HUES48 (cell line): ENCODE results near the gene ALG8.

Experiments
- H3K27ac ChIP-seq: one replicate; pipeline ENCODE4 v1.7.0; 2013; ENCODE audit warnings: low read depth, low read length, inconsistent platforms
- H3K27me3 ChIP-seq: 2 replicates; pipeline ENCODE4 v1.6.1; 2013; ENCODE audit warnings: mild to moderate bottlenecking, low read length; ENCODE audit not compliant: control insufficient read depth, insufficient read depth
- H3K36me3 ChIP-seq: 2 replicates; pipeline ENCODE4 v1.6.1; 2013; ENCODE audit warnings: low read length; ENCODE audit not compliant: control insufficient read depth, insufficient read depth
- H3K4me1 ChIP-seq: 2 replicates; pipeline ENCODE4 v1.6.1; 2013; ENCODE audit warnings: mild to moderate bottlenecking, low read length; ENCODE audit not compliant: control insufficient read depth, insufficient read depth
- H3K4me3 ChIP-seq: 2 replicates; pipeline ENCODE4 v1.5.1; 2013; ENCODE audit warnings: mild to moderate bottlenecking, low read depth, low read length
- H3K9ac ChIP-seq: 2 replicates; pipeline ENCODE4 v1.6.1; 2013; ENCODE audit warnings: mild to moderate bottlenecking, low read depth, low read length, moderate library complexity
- H3K9me3 ChIP-seq: 2 replicates; pipeline ENCODE4 v1.6.1; 2013; ENCODE audit warnings: low read length; ENCODE audit not compliant: control insufficient read depth, insufficient read depth

The ALG8 gene

DNA sequence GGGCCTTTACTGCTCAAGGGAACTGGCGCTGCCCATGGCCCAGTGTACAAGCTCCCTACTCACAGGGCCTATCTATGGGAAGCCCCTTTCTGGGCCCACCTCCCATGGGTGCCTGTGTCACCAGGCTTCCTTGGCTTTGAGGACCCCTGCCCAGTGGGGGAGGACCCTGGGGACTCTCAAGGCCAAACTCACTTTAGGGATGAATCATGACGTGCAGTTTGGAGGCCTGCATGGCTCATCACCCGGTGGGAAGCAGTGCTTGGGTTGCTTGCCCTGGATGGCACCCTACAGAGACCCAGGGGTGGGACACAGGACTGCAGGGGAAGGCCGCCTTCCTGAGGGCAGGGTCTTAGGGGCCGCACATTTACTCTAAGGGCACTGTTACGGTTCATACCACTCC, 32.5 kb upstream of the ALG8 start:
- H3K27me3 ChIP-seq = no peaks in the 10 kb centered on the region
- H3K9ac ChIP-seq = no peak overlapping the region
- H3K4me3 ChIP-seq = no peak overlapping the region
- H3K36me3 ChIP-seq = no peaks in the 10 kb centered on the region
- H3K4me1 ChIP-seq = no peaks in the 10 kb centered on the region
- no peak overlapping the region for H3K27ac ChIP-seq
- H3K9me3 ChIP-seq = no peaks in the 10 kb centered on the region

- H3K27ac ChIP-seq = no peak overlapping the region
- no peak overlapping the region for H3K9ac ChIP-seq
- H3K36me3 ChIP-seq = no peaks in the 10 kb centered on the region
- H3K4me3 ChIP-seq = no peak overlapping the region
- H3K9me3 ChIP-seq = no peaks in the 10 kb centered on the region
- no peaks in the 10 kb centered on the region for H3K4me1 ChIP-seq
- no peaks in the 10 kb centered on the region for H3K27me3 ChIP-seq
Measured at GRCh38 chr11:78170874-78171549, 31.6 kb upstream of the ALG8 start.

DNA sequence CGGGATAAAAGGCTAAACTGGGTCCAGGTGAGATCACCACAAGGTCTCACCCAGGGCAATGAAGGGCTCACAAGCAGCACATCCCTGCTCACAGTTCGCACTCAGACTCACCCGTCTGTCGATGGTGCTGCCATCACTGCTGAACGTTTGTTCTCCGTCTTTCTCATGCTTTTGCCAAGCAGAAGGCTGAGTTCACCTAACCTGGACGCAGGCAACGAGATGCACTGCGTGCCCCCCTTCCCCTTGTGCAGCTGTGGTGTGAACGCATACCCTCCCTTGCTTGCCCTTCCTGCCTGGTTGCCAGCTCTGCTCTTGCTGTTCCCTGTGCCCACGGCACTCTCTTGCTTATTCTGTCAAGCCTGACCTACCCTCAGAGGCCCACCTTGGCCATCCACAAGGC, 31.0 kb upstream of the ALG8 start:
- Histone ChIP-seq H3K4me1 (no peaks in the 10 kb centered on the region), H3K36me3 (no peaks in the 10 kb centered on the region), H3K9ac (no peak overlapping the region), H3K27me3 (no peaks in the 10 kb centered on the region), H3K9me3 (no peaks in the 10 kb centered on the region), H3K27ac (no peak overlapping the region), H3K4me3 (no peak overlapping the region)

DNA sequence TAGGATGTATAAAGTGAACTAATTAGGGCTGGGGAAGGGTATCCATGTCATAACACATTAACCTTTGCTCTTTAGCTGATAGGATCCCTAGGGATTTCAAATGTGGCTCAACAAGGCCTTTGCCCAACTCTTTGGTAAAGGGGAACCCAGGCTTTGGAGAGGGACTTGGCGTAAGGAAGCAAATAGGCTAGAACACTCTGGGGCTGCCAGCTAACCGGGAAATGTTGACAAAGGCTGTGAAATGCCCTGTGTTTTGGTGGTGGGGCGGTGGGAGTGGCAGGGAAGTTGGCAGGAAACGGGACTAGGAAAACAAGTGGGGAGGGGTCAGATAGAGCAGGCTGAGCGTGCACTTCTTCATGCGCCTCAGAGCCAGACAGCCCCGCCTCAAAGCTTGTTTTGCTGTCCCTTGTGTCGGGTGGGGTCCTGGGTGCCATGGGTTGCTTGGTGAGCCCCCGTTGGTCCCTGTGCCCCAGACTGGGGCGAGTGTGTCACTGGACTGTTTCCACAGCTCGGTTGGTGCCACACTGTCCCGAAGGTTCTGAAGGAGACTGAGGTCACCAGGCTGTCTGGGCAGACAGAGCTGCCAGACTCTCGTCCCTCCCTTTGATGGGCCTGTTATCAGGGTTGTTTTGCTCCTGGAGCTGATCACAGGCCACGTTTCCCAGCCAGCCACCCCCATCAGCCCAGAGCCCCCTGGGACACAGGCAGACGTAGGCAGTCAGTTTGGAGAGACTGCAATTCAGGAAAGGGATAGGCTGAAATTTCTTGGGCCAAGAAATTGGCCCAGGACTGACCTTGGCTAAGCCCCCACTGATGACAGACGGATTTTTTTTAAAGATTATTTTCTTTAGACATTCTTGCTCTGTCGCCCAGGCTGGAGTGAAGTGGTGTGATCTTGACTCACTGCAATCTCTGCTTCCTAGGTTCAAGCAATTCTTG, 29.4 kb upstream of the ALG8 start:
- Histone ChIP-seq H3K4me1 (no peaks in the 10 kb centered on the region), H3K27me3 (no peaks in the 10 kb centered on the region), H3K36me3 (no peaks in the 10 kb centered on the region), H3K9ac (no peak overlapping the region), H3K4me3 (no peak overlapping the region), H3K27ac (no peak overlapping the region), H3K9me3 (no peaks in the 10 kb centered on the region)

DNA sequence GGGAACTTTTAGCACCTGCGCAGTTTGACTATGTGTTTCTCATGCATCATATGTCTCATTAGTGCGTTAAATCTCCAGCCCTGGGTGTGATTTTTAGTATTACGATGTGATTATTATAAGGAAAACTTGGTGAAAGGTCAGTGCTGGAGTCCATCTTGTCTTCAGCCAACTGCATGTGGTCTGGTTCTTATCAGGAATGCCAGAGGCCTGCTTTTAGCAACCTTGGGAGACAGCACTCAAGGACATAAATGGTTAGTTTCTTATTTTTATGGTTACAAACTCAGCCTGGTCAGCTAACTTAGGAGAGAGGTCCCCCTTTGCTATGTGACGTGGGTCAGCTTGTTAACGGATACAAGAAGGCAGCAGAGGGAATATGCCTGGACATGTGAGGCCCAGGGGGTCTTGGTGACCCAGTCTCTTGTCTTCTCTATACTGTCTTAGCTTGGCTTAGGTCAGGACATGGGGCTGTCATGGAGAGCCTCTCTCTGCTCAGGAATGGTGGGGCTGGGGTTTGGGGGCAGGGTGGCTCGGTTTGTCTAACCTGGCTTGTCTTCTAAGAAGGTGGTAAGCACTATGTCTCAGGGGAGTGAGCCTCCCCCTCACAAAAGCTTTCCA, 27.5 kb upstream of the ALG8 start:
- Histone ChIP-seq H3K36me3 (no peaks in the 10 kb centered on the region), H3K27ac (no peak overlapping the region)

GRCh38 chr11:78164471-78164870, 25.0 kb upstream of the ALG8 start:
- H3K9ac ChIP-seq = no peak overlapping the region
- no peak overlapping the region for H3K27ac ChIP-seq
- no peak overlapping the region for H3K4me3 ChIP-seq
- H3K9me3 ChIP-seq = no peaks in the 10 kb centered on the region
- no peaks in the 10 kb centered on the region for H3K27me3 ChIP-seq
- no peaks in the 10 kb centered on the region for H3K4me1 ChIP-seq
- H3K36me3 ChIP-seq = no peaks in the 10 kb centered on the region

More for the DNA sequence above, 27.5 kb upstream of the ALG8 start:
- no peaks in the 10 kb centered on the region for H3K27me3 ChIP-seq
- H3K9ac ChIP-seq = no peak overlapping the region
- H3K4me1 ChIP-seq = no peaks in the 10 kb centered on the region
- H3K4me3 ChIP-seq = no peak overlapping the region
- H3K9me3 ChIP-seq = no peaks in the 10 kb centered on the region

GRCh38 chr11:78163828-78164227, 24.4 kb upstream of the ALG8 start:
- Histone ChIP-seq H3K36me3 (no peaks in the 10 kb centered on the region), H3K9ac (no peak overlapping the region), H3K4me1 (no peaks in the 10 kb centered on the region), H3K27me3 (no peaks in the 10 kb centered on the region), H3K4me3 (no peak overlapping the region), H3K9me3 (no peaks in the 10 kb centered on the region), H3K27ac (no peak overlapping the region)

GRCh38 chr11:78161962-78162371, 22.5 kb upstream of the ALG8 start:
- H3K9ac ChIP-seq = no peak overlapping the region
- no peaks in the 10 kb centered on the region for H3K27me3 ChIP-seq
- no peaks in the 10 kb centered on the region for H3K36me3 ChIP-seq
- no peaks in the 10 kb centered on the region for H3K4me1 ChIP-seq
- no peaks in the 10 kb centered on the region for H3K9me3 ChIP-seq
- no peak overlapping the region for H3K4me3 ChIP-seq
- H3K27ac ChIP-seq = no peak overlapping the region

- no peak overlapping the region for H3K4me3 ChIP-seq
- no peaks in the 10 kb centered on the region for H3K9me3 ChIP-seq
- H3K4me1 ChIP-seq = no peaks in the 10 kb centered on the region
- H3K36me3 ChIP-seq = no peaks in the 10 kb centered on the region
- H3K9ac ChIP-seq = no peak overlapping the region
- H3K27ac ChIP-seq = no peak overlapping the region
- H3K27me3 ChIP-seq = no peaks in the 10 kb centered on the region
Measured at GRCh38 chr11:78161346-78161745, 21.9 kb upstream of the ALG8 start.

GRCh38 chr11:78160557-78160956, 21.1 kb upstream of the ALG8 start:
- no peak overlapping the region for H3K9ac ChIP-seq
- H3K36me3 ChIP-seq = no peaks in the 10 kb centered on the region
- H3K4me1 ChIP-seq = no peaks in the 10 kb centered on the region
- H3K9me3 ChIP-seq = no peaks in the 10 kb centered on the region
- H3K27me3 ChIP-seq = no peaks in the 10 kb centered on the region
- no peak overlapping the region for H3K27ac ChIP-seq
- no peak overlapping the region for H3K4me3 ChIP-seq
